NB4 (cell line): ENCODE measurements around the gene RNPEP.

Experiments
- CTCF ChIP-seq: IDR thresholded peaks from one replicate; pipeline ENCODE4 v1.5.1; 2012; ENCODE audit warnings: low read depth, low read length
- MAX ChIP-seq: IDR thresholded peaks from 2 replicates; pipeline ENCODE4 v1.6.1; 2011; ENCODE audit warnings: low read depth, low read length
- MYC ChIP-seq: IDR thresholded peaks from 2 replicates; pipeline ENCODE4 v1.6.1; 2011; ENCODE audit warnings: low read depth, low read length
- POLR2A ChIP-seq: IDR thresholded peaks from 2 replicates; pipeline ENCODE4 v1.6.1; 2011; ENCODE audit warnings: mild to moderate bottlenecking; ENCODE audit not compliant: insufficient read length; ENCODE audit errors: extremely low read depth

- TF ChIP-seq POLR2A (no peak), CTCF (no peak), MYC (no peak), MAX (no peak)
Observed at GRCh38 chr1:201944639-201945038, 37.8 kb upstream of the RNPEP start.
